Muscle of arm (tissue), 12 donors: ENCODE results near the gene ADAMTSL3. TPM values are rescaled to one million over a fixed set of nuclear protein-coding genes. Genes with fewer than 3 reads are reported as not detected.
"Not testable (repeated sequence)": the region's sequence is repeated elsewhere in the genome, so short reads cannot be mapped to it uniquely, and the experiment has no call there.

ENCODE experiments used
- DNase-seq: peaks from one replicate; pipeline ENCODE4 v3.0.0-alpha.2; 2013
- polyA plus RNA-seq, 12 donors: library from polyadenylated mRNA; unstranded; fragments of 120-200 nt; gene quantifications; one replicate each; pipeline ENCODE4 v1.2.1, GENCODE V29; 2013; ENCODE audit not compliant: insufficient read length in 12 of 12

The ADAMTSL3 gene
- polyA plus RNA-seq, 12 donors = 25.4 to 55.1 (median 40.4) TPM; not detected in 1

GRCh38 chr15:84081391-84082168 lies 427.7 kb downstream of the ADAMTSL3 start:
- DNase-seq = no peak

- DNase-seq = no peak
Measured at GRCh38 chr15:84082739-84083138, 428.8 kb downstream of the ADAMTSL3 start.

GRCh38 chr15:84086071-84086470 lies 432.1 kb downstream of the ADAMTSL3 start:
- DNase-seq = not testable (repeated sequence)

Other genes starting within 250 kb of the ADAMTSL3 start
- 10 to 100 TPM in 7 of 12 donors, 1 to 10 TPM in 4, not detected in 1; 6.0 to 28.1 (median 11.7) TPM for gene SH3GL3, start 206.8 kb upstream of the ADAMTSL3 start, polyA plus RNA-seq